Erythroblast (primary cell): ENCODE measurements around the gene MYO5C.

Experiments used
- GATA1 ChIP-seq: IDR thresholded peaks from 2 replicates; pipeline ENCODE4 v1.6.1; 2011; ENCODE audit warnings: low read depth, mild to moderate bottlenecking, control low read depth, low read length, moderate library complexity
- POLR2A ChIP-seq: IDR thresholded peaks from 2 replicates; pipeline ENCODE4 v1.6.1; 2011; ENCODE audit warnings: mild to moderate bottlenecking, low read length

- TF ChIP-seq POLR2A, result no peak
- TF ChIP-seq GATA1, result no peak
Measured at GRCh38 chr15:52233405-52233804, 62.2 kb downstream of the MYO5C start.
